Right atrium auricular region (tissue), 2 donors: Measurements from ENCODE around the gene ZNF530. TPM values are rescaled to one million over a fixed set of nuclear protein-coding genes. Genes with fewer than 3 reads are reported as not detected.

ENCODE experiments used
- DNase-seq: peaks from one replicate; pipeline ENCODE4 v3.0.0-alpha.2; 2019; ENCODE audit warnings: low spot score
- H3K27ac ChIP-seq, 2 donors: fragments of 200-600 bp; sonication (generic); 1 replicate in 1 of 2; 2 replicates in 1 of 2; pipeline ENCODE4 v1.5.1; 2016 to 2019
- H3K27me3 ChIP-seq, 2 donors: fragments of 200-600 bp; sonication (generic); one replicate each; pipeline versions ENCODE4 v1.5.1 to v1.6.0; 2017 to 2019
- H3K36me3 ChIP-seq: fragments of 200-600 bp; sonication (generic); one replicate; pipeline ENCODE4 v1.5.1; 2016
- H3K4me1 ChIP-seq, 2 donors: fragments of 200-600 bp; sonication (generic); one replicate each; pipeline versions ENCODE4 v1.5.1 to v1.6.0; 2017 to 2019
- H3K4me3 ChIP-seq, 2 donors: fragments of 200-600 bp; sonication (generic); 1 replicate in 1 of 2; 2 replicates in 1 of 2; pipeline ENCODE4 v1.5.1; 2017 to 2019; ENCODE audit warnings: mild to moderate bottlenecking in 1 of 2, moderate library complexity in 1 of 2
- H3K9me3 ChIP-seq, 2 donors: fragments of 200-600 bp; sonication (generic); one replicate each; pipeline ENCODE4 v1.5.1; 2019
- CTCF ChIP-seq, 2 donors: fragments of 200-600 bp; sonication (generic); IDR thresholded peaks; one replicate each; pipeline ENCODE4 v1.5.1; 2019; ENCODE audit warnings: antibody characterized with exemption in 2 of 2
- total RNA-seq, 2 donors: library from RNA; depleted of rRNA; stranded (reverse); fragments of >200 nt; gene quantifications; one replicate each; pipeline ENCODE4 v1.1.0, GENCODE V29; 2016

ZNF530 gene
- total RNA-seq, 2 donors from 2014 or later = 5.7 to 10.8 TPM

- no peak for DNase-seq
- no peaks in the 10 kb centered on the region for H3K4me1 ChIP-seq
- H3K4me3 ChIP-seq = peak overlapping the region in 1 of 2 donors; percentile 15
- no peaks in the 10 kb centered on the region for H3K27me3 ChIP-seq
- H3K9me3 ChIP-seq = no peaks in the 10 kb centered on the region
- H3K27ac ChIP-seq = no peak overlapping the region
- H3K36me3 ChIP-seq = no peaks in the 10 kb centered on the region
- TF ChIP-seq CTCF (IDR thresholded peaks at IDR 0.05) = no peak
Measured at GRCh38 chr19:57651654-57651996, 51.9 kb downstream of the ZNF530 start.

GRCh38 chr19:57653689-57654088 lies 54.0 kb downstream of the ZNF530 start:
- TF ChIP-seq CTCF (IDR thresholded peaks at IDR 0.05) = no peak
- Histone ChIP-seq H3K4me3 (no peak overlapping the region), H3K27ac (no peak overlapping the region), H3K27me3 (no peaks in the 10 kb centered on the region), H3K9me3 (no peaks in the 10 kb centered on the region), H3K36me3 (no peaks in the 10 kb centered on the region), H3K4me1 (no peaks in the 10 kb centered on the region)
- no peak for DNase-seq

GRCh38 chr19:57655443-57655842 lies 55.8 kb downstream of the ZNF530 start:
- no peak overlapping the region for H3K4me3 ChIP-seq
- H3K36me3 ChIP-seq = no peaks in the 10 kb centered on the region
- no peak overlapping the region for H3K27ac ChIP-seq
- no peaks in the 10 kb centered on the region for H3K9me3 ChIP-seq
- no peak for DNase-seq
- H3K27me3 ChIP-seq = no peaks in the 10 kb centered on the region
- TF ChIP-seq CTCF (IDR thresholded peaks at IDR 0.05) = no peak
- no peaks in the 10 kb centered on the region for H3K4me1 ChIP-seq

GRCh38 chr19:57656346-57656745 lies 56.7 kb downstream of the ZNF530 start:
- no peak overlapping the region for H3K4me3 ChIP-seq
- DNase-seq = no peak
- no peak overlapping the region for H3K27ac ChIP-seq
- no peaks in the 10 kb centered on the region for H3K9me3 ChIP-seq
- no peaks in the 10 kb centered on the region for H3K36me3 ChIP-seq
- H3K27me3 ChIP-seq = no peaks in the 10 kb centered on the region
- TF ChIP-seq CTCF (IDR thresholded peaks at IDR 0.05) = no peak
- no peaks in the 10 kb centered on the region for H3K4me1 ChIP-seq

Other genes with a start within 250 kb of the ZNF530 start
- gene ZNF304, start 248.6 kb upstream of the ZNF530 start, total RNA-seq = 1 to 10 TPM; 6.6 to 8.2 TPM
- gene TRAPPC2B, start 236.3 kb upstream of the ZNF530 start, total RNA-seq = 10 to 100 TPM; 16.2 to 23.1 TPM
- gene ZNF547, start 236.3 kb upstream of the ZNF530 start, total RNA-seq = 1 to 10 TPM; 2.4 to 3.5 TPM
- gene ZNF548, start 210.0 kb upstream of the ZNF530 start, total RNA-seq = 10 to 100 TPM; 11.1 to 18.3 TPM
- gene ZNF17, start 188.7 kb upstream of the ZNF530 start, total RNA-seq = 1 to 10 TPM; 5.6 to 8.4 TPM
- gene ZNF749, start 164.6 kb upstream of the ZNF530 start, total RNA-seq = 1 to 10 TPM; 1.1 to 3.5 TPM
- gene VN1R1, start 142.7 kb upstream of the ZNF530 start, total RNA-seq = 1 to 10 TPM; 2.0 to 2.9 TPM
- 10 to 100 TPM; 14.9 to 17.3 TPM for gene ZNF772, start 122.3 kb upstream of the ZNF530 start, total RNA-seq
- gene ZNF419, start 112.1 kb upstream of the ZNF530 start, total RNA-seq = 1 to 10 TPM; 4.9 to 7.2 TPM
- 1 to 10 TPM; 2.1 to 8.5 TPM for gene ZNF773, start 99.9 kb upstream of the ZNF530 start, total RNA-seq
- 1 to 10 TPM; 2.2 to 4.1 TPM for gene ZNF549, start 72.5 kb upstream of the ZNF530 start, total RNA-seq
- gene ZNF550, start 40.0 kb upstream of the ZNF530 start, total RNA-seq = 1 to 10 TPM; 4.6 to 5.2 TPM
- 1 to 10 TPM; 3.2 to 4.4 TPM for gene ZNF416, start 21.0 kb upstream of the ZNF530 start, total RNA-seq
- 1 to 10 TPM; 3.3 to 4.9 TPM for gene ZIK1, start 15.7 kb upstream of the ZNF530 start, total RNA-seq
- gene ZNF134, start 14.4 kb downstream of the ZNF530 start, total RNA-seq = 10 to 100 TPM; 11.5 to 14.1 TPM
- gene ZNF211, start 33.3 kb downstream of the ZNF530 start, total RNA-seq = 1 to 10 TPM; 8.8 to 9.7 TPM
- under 1 TPM in 1 of 2 donors, not detected in 1; 0.24 TPM for gene ZSCAN4, start 69.0 kb downstream of the ZNF530 start, total RNA-seq
- gene ZNF551, start 82.1 kb downstream of the ZNF530 start, total RNA-seq = 1 to 10 TPM; 3.0 to 5.1 TPM
- 1 to 10 TPM; 2.8 to 3.3 TPM for gene ZNF154, start 109.3 kb downstream of the ZNF530 start, total RNA-seq
- gene ZNF671, start 127.7 kb downstream of the ZNF530 start, total RNA-seq = 1 to 10 TPM; 5.6 to 8.3 TPM
- gene ZNF776, start 146.9 kb downstream of the ZNF530 start, total RNA-seq = 1 to 10 TPM; 6.0 to 8.9 TPM
- gene ZNF586, start 169.8 kb downstream of the ZNF530 start, total RNA-seq = 10 to 100 TPM in 1 of 2 donors, 1 to 10 TPM in 1; 5.7 to 11.9 TPM
- gene ZNF552, start 215.0 kb downstream of the ZNF530 start, total RNA-seq = 1 to 10 TPM; 1.0 to 5.3 TPM
- gene ZNF587B, start 230.4 kb downstream of the ZNF530 start, total RNA-seq = 1 to 10 TPM; 3.2 to 5.7 TPM
- gene ZNF587, start 250.0 kb downstream of the ZNF530 start, total RNA-seq = 10 to 100 TPM; 11.6 to 12.5 TPM